Hepatocyte (in vitro differentiated cells): ENCODE results near the gene NECAB3. TPM values are rescaled to one million over a fixed set of nuclear protein-coding genes. Genes with fewer than 3 reads are reported as not detected.

Source experiments
- DNase-seq: peaks from one replicate; pipeline ENCODE4 v3.0.0-alpha.2; 2016; ENCODE audit warnings: low spot score
- H2AFZ ChIP-seq: fragments of 200-600 bp; sonication (generic); 2 replicates; pipeline ENCODE4 v1.6.0; 2016; ENCODE audit warnings: antibody characterized with exemption, mild to moderate bottlenecking
- H3K27ac ChIP-seq: fragments of 200-600 bp; sonication (generic); 2 replicates; pipeline ENCODE4 v1.5.1; 2016; ENCODE audit warnings: mild to moderate bottlenecking
- H3K27me3 ChIP-seq: fragments of 200-600 bp; sonication (generic); 2 replicates; pipeline ENCODE4 v1.6.1; 2016
- H3K36me3 ChIP-seq: fragments of 200-600 bp; sonication (generic); replicated peaks from 2 replicates; pipeline ENCODE4 v1.5.1; 2016; ENCODE audit warnings: low read depth; ENCODE audit not compliant: insufficient read depth
- H3K4me1 ChIP-seq: fragments of 200-600 bp; sonication (generic); 2 replicates; pipeline ENCODE4 v1.5.1; 2016; ENCODE audit warnings: mild to moderate bottlenecking, moderate library complexity; ENCODE audit not compliant: insufficient read depth
- H3K4me2 ChIP-seq: fragments of 200-600 bp; sonication (generic); 2 replicates; pipeline ENCODE4 v1.6.0; 2016
- H3K4me3 ChIP-seq: fragments of 200-600 bp; sonication (generic); 2 replicates; pipeline ENCODE4 v1.5.1; 2016; ENCODE audit warnings: mild to moderate bottlenecking
- H3K79me2 ChIP-seq: fragments of 200-600 bp; sonication (generic); 2 replicates; pipeline ENCODE4 v1.6.0; 2017; ENCODE audit warnings: mild to moderate bottlenecking
- H3K9me2 ChIP-seq: fragments of 200-600 bp; sonication (generic); replicated peaks from 2 replicates; pipeline ENCODE4 v1.6.0; 2017; ENCODE audit warnings: mild to moderate bottlenecking; ENCODE audit not compliant: insufficient read depth
- H3K9me3 ChIP-seq: fragments of 200-600 bp; sonication (generic); 2 replicates; pipeline ENCODE4 v1.5.1; 2016; ENCODE audit warnings: low read depth, mild to moderate bottlenecking
- H4K20me1 ChIP-seq: fragments of 200-600 bp; sonication (generic); 2 replicates; pipeline ENCODE4 v1.6.0; 2016; ENCODE audit warnings: mild to moderate bottlenecking; ENCODE audit not compliant: insufficient read depth, poor library complexity, severe bottlenecking
- CTCF ChIP-seq: fragments of 200-600 bp; sonication (generic); IDR thresholded peaks from 2 replicates; pipeline ENCODE4 v1.5.1; 2016; ENCODE audit warnings: antibody characterized with exemption, mild to moderate bottlenecking; ENCODE audit not compliant: poor library complexity
- EZH2 ChIP-seq: fragments of 200-600 bp; sonication (generic); IDR thresholded peaks from 2 replicates; pipeline ENCODE4 v1.6.1; 2016; ENCODE audit warnings: antibody characterized with exemption, mild to moderate bottlenecking, borderline replicate concordance
- EZH2phosphoT487 ChIP-seq: fragments of 200-600 bp; sonication (generic); IDR thresholded peaks from one replicate; pipeline ENCODE4 v1.6.1; 2018; ENCODE audit warnings: antibody characterized with exemption, mild to moderate bottlenecking, low read depth, moderate library complexity; ENCODE audit not compliant: unreplicated experiment, severe bottlenecking
- WGBS: methylation state at CpG from one replicate; pipeline ENCODE4 v1.1.6; 2016; ENCODE audit warnings: low lambda C conversion rate; ENCODE audit errors: missing lambda C conversion rate; 5-methylcytosine and 5-hydroxymethylcytosine counted together
- polyA plus RNA-seq: library from polyadenylated mRNA; unstranded; fragments of >200 nt; fragmentation: Nextera tagmentation; extraction: Ambion mirVana; gene quantifications from 2 replicates; pipeline ENCODE4 v1.2.1, GENCODE V29; 2016
- total RNA-seq: library from RNA; depleted of rRNA; stranded (reverse); fragments of >200 nt; gene quantifications from 2 replicates; pipeline ENCODE4 v1.2.3, GENCODE V29; 2014

Gene NECAB3
- total and polyA plus RNA-seq, 2 experiments from 2014 or later: 50.6 to 55.4 TPM

- no peaks in the 10 kb centered on the region for H3K36me3 ChIP-seq
- 96% methylated on average over 17 of the region's 17 CpGs for WGBS
- H3K9me3 ChIP-seq: no peaks in the 10 kb centered on the region
- H3K4me2 ChIP-seq: no peak overlapping the region
- no peaks in the 10 kb centered on the region for H4K20me1 ChIP-seq
- H3K9me2 ChIP-seq: no peaks in the 10 kb centered on the region
- DNase-seq: no peak
- no peaks in the 10 kb centered on the region for H3K27me3 ChIP-seq
- no peak for TF ChIP-seq EZH2
- TF ChIP-seq EZH2phosphoT487: no peak
- no peak for TF ChIP-seq CTCF
- no peak overlapping the region for H3K4me3 ChIP-seq
- no peak overlapping the region for H2AFZ ChIP-seq
- H3K27ac ChIP-seq: no peak overlapping the region
- peaks cover 26% of the 10 kb centered on the region for H3K4me1 ChIP-seq
- H3K79me2 ChIP-seq: peaks cover 6% of the 10 kb centered on the region
Measured at GRCh38 chr20:33656783-33657703, 17.2 kb downstream of the NECAB3 start.

GRCh38 chr20:33656010-33656782, 18.0 kb downstream of the NECAB3 start:
- no peak overlapping the region for H3K4me3 ChIP-seq
- TF ChIP-seq EZH2: no peak
- TF ChIP-seq CTCF: no peak
- TF ChIP-seq EZH2phosphoT487: no peak
- over 99% methylated on average over 10 of the region's 10 CpGs for WGBS
- H2AFZ ChIP-seq: no peak overlapping the region
- no peak overlapping the region for H3K4me2 ChIP-seq
- no peaks in the 10 kb centered on the region for H3K9me3 ChIP-seq
- H3K79me2 ChIP-seq: no peaks in the 10 kb centered on the region
- no peaks in the 10 kb centered on the region for H4K20me1 ChIP-seq
- peaks cover 26% of the 10 kb centered on the region for H3K4me1 ChIP-seq
- no peak overlapping the region for H3K27ac ChIP-seq
- no peaks in the 10 kb centered on the region for H3K9me2 ChIP-seq
- no peaks in the 10 kb centered on the region for H3K36me3 ChIP-seq
- DNase-seq: no peak
- H3K27me3 ChIP-seq: no peaks in the 10 kb centered on the region

GRCh38 chr20:33655164-33655563, 19.1 kb downstream of the NECAB3 start:
- H3K36me3 ChIP-seq: no peaks in the 10 kb centered on the region
- peaks cover 26% of the 10 kb centered on the region for H3K4me1 ChIP-seq
- no peak overlapping the region for H3K4me3 ChIP-seq
- H3K9me3 ChIP-seq: no peaks in the 10 kb centered on the region
- DNase-seq: no peak
- WGBS: 81% methylated on average over 4 of the region's 4 CpGs
- H3K27ac ChIP-seq: peak overlapping the region; percentile 93
- H2AFZ ChIP-seq: no peak overlapping the region
- H3K9me2 ChIP-seq: no peaks in the 10 kb centered on the region
- H3K79me2 ChIP-seq: no peaks in the 10 kb centered on the region
- H3K27me3 ChIP-seq: no peaks in the 10 kb centered on the region
- peak overlapping the region; percentile 46 for H3K4me2 ChIP-seq
- TF ChIP-seq CTCF (no peak), EZH2 (no peak), EZH2phosphoT487 (no peak)
- no peaks in the 10 kb centered on the region for H4K20me1 ChIP-seq
